DND-41 (cell line): ENCODE measurements around the gene HIVEP2.

ENCODE experiments used
- EZH2 ChIP-seq: IDR thresholded peaks from 3 replicates; pipeline ENCODE4 v1.6.1; 2012; ENCODE audit warnings: borderline replicate concordance, low read depth, mild to moderate bottlenecking, moderate library complexity, low read length, inconsistent platforms; ENCODE audit not compliant: severe bottlenecking
- TF ChIP-seq, protein P1 (sequence below): IDR thresholded peaks from 2 replicates; pipeline ENCODE4 v1.5.1; 2012; ENCODE audit warnings: borderline replicate concordance, low read length, moderate library complexity, mild to moderate bottlenecking; ENCODE audit not compliant: poor library complexity, severe bottlenecking; ENCODE audit errors: extremely low read depth

- TF ChIP-seq, protein P1, sequence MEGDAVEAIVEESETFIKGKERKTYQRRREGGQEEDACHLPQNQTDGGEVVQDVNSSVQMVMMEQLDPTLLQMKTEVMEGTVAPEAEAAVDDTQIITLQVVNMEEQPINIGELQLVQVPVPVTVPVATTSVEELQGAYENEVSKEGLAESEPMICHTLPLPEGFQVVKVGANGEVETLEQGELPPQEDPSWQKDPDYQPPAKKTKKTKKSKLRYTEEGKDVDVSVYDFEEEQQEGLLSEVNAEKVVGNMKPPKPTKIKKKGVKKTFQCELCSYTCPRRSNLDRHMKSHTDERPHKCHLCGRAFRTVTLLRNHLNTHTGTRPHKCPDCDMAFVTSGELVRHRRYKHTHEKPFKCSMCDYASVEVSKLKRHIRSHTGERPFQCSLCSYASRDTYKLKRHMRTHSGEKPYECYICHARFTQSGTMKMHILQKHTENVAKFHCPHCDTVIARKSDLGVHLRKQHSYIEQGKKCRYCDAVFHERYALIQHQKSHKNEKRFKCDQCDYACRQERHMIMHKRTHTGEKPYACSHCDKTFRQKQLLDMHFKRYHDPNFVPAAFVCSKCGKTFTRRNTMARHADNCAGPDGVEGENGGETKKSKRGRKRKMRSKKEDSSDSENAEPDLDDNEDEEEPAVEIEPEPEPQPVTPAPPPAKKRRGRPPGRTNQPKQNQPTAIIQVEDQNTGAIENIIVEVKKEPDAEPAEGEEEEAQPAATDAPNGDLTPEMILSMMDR: no peak
- no peak for TF ChIP-seq EZH2
Measured at GRCh38 chr6:142901611-142902010, 43.4 kb downstream of the HIVEP2 start.
